Stimulated activated CD8-positive, alpha-beta memory T cell treated with anti-CD3 and anti-CD28 coated beads, Interleukin-4, amount 100 ng/mL, for 48 hours (primary cell): ENCODE results near the gene PLA2G3.
"Not testable (repeated sequence)": the region's sequence is repeated elsewhere in the genome, so short reads cannot be mapped to it uniquely, and the experiment has no call there.

Source experiments
- DNase-seq: peaks from one replicate; pipeline ENCODE4 v3.0.0-alpha.2; 2020

PLA2G3 gene

DNA sequence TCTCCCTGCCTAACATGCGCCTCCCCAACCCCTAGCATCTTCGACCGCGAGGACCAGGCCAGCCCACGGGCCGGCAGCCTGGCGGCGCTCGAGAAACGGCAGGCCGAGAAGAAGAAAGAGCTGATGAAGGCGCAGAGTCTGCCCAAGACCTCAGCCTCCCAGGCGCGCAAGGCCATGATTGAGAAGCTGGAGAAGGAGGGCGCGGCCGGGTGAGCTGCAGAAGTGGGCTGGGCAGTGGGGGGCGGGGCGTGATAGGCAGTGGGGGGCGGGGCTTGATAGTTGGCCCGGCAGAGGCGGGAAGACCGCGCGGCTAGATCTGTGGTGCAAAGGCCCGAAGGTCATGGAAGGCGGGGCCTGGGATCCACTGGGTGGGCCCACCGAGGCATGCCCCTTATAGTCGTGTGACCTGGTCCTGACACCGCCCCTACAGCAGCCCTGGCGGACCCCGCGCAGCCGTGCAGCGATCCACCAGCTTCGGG lies 41.6 kb downstream of the PLA2G3 start:
- DNase-seq: no peak

DNA sequence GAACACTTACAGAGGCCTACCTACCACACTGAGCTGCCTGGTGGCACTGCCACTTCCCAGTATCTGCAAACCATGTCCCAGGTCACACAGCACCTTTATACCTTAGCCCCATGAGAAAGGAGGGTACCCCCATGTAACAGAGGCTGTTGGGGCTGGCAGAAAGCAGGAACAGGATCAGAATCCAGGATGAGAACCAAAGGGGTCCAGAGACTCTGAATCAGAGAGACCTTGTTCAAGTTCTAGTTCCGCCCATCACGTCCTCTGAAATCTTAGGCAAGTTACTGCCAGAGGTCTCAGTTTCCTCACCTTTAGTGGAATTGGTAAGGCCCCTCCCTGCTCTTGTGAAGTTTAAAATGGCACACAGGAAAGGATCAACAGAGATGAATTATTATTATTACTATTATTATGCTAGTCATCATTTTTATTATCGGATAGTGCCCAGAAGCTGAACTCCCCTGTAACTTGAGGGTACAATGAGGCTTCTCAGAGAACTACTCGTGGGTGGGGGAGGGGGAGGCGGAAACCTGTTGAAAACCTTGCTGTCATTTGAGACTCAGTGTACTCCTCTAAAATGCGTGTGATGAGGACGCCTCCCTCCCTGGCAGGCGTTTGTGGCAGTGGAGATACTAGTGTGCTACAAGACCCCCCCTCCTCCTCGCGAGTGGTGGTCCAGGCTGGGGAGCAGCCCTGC lies 42.2 kb downstream of the PLA2G3 start:
- no peak for DNase-seq

DNA sequence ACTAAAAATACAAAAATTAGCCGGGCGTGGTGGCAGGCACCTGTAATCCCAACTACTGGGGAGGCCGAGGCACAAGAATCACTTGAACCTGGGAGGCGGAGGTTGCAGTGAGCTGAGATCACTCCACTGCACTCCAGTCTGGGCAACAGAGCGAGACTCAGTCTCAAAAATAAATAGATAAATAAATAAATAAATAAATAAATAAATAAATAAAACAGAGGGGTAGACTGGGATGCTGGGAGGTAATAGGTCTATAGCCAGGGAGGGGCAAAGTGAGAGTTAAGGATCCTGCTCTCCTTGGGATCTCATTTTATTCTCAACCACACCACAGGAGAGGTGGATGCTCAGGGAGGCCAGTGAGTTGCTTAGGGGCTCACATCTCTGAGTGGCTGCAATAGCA lies 42.8 kb downstream of the PLA2G3 start:
- DNase-seq: not testable (repeated sequence)

DNA sequence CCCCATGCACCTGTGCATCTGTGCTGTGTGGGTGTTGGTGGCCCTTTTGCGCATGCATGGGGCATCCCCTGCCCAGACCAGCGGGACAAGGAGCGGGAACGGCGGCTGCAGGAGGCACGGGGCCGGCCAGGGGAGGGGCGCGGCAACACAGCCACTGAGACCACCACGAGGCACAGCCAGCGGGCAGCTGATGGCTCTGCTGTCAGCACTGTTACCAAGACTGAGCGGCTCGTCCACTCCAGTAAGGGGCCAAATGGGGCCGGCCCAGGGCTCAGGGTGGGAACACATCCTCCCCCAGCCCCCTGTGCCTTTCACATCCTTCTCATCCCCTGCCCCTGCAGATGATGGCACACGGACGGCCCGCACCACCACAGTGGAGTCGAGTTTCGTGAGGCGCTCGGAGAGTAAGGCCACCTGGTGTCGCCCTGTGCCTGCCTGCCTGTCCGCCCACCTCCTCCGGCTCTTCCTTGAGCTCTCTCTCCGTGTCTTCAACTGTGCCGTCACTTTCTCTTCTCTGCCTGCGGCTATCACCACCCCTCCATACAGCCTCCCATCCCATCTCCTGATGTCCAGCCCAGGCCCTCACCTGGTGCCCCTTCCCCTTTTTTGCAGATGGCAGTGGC lies 43.5 kb downstream of the PLA2G3 start:
- no peak for DNase-seq

DNA sequence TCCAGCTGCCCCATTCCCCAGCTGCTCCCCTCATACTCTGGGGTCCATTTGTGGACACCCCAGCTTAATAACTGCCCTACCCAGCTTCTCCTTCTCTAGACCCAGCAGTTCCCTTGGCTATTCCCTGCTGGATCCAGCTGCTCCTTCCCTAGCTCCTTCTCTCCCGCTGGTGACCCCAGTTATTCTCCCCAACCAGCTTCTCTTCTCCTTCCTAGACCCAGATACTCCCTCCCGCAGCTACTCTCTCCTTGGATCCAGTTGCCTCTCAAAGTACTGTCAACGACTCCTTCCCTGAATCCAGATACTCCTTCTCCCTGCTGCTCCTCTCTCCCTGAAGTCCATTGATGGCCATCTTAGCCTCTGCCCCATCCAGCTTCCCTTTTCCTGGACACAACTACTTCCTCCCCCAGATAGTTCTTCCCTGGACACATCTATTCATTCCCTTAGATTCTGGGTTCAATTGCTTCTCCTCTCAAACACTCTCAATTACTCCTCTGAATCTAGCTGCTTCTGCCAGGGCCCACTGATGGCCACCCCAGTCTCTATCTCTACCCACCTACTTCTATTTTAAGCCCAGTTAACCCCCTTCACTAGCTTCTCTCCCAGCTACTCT lies 44.6 kb downstream of the PLA2G3 start:
- DNase-seq: no peak

DNA sequence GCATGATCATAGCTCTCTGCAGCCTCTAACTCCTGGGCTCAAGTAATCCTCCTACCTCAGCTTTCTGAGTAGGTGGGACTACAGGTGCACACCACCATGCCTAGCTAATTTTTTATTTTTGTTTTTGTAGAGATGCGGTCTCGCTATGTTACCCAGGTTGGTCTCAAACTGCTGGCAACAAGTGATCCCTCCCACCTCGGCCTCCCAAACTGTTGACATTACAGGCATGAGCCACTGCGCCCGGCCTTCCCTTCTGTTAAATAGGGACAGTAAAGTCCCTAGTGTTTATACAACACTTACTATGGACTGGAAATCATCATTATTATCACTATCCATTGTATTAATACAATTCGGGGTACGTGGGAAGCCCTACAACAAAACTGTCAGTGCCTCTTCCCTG lies 45.6 kb downstream of the PLA2G3 start:
- no peak for DNase-seq

DNA sequence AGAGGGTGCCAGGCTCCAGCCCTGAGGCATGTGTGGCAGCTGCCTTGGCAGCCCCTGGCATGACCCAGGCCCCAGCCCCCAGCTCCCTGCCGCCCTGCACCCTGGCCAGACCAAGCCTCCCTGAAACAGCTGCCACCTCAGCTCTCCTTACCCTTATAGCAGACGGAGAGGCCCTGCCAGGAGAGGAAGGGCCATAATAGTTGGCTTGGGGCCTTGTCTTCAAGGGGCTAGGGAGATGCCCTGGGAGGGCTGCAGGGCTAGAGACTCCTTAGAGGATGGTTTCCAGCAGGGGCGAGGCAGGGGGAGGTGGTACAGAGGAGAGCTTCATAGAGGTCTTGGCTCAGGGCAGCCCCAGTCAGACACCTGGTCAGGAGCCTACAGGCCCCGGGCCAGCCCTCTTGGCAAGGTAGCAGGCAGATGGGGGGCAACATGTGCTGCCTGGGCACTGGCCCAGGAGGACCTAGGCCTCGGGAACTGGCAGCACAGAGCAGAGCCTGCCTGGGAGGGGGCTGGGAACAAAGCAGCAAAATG lies 46.2 kb downstream of the PLA2G3 start:
- DNase-seq: no peak

DNA sequence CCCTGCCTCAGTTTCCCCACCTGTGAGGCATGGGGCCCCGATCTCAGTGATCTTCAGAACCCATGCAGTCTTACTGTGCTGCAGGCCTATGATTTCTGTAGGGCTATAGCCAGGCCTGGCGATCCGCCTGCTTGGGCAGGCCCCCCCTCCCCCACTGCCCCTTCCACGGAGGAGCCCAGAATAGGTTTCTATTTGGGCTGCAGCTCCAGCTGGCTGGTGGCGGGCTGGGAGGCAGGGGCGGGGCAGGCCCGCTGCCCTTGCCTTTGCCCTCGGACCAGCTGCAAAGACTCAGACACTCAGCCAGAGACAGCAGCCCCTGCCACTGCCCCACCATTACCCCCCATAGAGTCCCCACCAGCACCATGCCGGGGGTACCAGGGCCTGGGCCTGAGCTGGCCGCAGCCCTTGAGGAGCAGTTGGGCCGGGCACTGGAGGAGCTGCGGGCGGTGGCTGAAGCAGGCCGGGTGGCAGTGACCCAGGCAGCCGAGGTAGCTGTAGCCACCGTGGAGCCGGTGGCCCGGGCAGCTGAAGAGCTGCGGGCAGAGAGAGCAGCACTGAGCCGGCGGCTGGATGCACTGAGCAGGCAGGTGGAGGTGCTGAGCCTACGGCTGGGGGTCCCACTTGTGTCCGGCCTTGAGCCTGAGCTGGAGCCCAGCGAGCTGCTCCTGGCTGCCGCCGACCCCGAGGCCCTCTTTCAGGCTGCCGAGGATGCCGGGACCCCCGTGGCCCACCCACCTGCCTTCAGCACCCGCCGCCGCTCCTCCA lies 47.0 kb downstream of the PLA2G3 start:
- no peak for DNase-seq

DNA sequence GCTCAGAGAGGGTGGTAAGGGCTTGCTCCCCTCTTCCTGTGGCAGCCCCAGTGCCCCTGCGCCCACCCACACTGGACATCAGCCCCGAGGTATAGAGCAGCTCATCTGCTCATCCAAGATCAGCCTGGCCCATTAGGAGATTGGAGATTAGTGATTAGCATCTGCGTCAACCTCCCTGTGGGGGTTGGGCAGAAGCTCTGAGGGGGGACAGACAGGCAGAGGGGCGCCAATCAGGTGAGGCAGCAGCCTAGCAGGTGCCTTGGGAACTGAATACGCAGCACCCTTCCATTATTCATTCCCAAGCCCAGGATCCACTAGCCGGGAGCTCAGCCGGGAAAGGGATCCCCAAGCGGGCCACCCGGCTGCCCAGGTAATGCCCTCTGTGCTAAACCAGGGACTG lies 48.1 kb downstream of the PLA2G3 start:
- DNase-seq: no peak

DNA sequence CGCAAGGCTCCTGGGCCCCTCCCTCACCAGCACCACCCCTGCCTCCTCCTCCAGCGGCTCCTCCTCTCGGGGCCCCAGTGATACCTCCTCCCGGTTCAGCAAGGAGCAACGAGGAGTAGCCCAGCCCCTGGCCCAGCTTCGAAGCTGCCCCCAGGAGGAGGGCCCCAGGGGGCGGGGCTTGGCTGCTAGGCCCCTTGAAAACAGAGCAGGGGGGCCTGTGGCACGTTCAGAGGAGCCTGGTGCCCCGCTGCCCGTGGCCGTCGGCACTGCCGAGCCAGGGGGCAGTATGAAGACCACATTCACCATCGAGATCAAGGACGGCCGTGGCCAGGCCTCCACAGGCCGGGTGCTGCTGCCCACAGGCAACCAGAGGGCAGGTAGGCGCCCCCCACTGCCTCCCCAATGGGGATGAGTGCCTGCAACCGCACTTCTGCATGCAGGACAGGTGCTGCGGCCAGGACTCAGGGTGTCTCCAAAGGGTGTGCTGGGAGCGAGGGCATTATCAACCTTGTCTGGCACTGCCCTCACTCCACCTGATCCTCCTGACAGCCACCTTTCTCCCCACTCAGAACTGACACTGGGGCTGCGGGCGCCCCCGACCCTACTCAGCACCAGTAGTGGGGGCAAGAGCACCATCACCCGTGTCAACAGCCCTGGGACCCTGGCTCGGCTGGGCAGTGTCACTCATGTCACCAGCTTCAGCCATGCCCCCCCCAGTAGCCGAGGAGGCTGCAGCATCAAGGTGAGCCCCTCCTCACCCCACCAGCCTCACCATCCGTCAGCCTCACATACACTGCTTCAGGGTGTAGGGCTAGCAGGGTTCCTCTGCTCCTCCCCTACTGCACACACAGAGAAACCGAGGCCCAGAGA lies 49.0 kb downstream of the PLA2G3 start:
- no peak for DNase-seq

DNA sequence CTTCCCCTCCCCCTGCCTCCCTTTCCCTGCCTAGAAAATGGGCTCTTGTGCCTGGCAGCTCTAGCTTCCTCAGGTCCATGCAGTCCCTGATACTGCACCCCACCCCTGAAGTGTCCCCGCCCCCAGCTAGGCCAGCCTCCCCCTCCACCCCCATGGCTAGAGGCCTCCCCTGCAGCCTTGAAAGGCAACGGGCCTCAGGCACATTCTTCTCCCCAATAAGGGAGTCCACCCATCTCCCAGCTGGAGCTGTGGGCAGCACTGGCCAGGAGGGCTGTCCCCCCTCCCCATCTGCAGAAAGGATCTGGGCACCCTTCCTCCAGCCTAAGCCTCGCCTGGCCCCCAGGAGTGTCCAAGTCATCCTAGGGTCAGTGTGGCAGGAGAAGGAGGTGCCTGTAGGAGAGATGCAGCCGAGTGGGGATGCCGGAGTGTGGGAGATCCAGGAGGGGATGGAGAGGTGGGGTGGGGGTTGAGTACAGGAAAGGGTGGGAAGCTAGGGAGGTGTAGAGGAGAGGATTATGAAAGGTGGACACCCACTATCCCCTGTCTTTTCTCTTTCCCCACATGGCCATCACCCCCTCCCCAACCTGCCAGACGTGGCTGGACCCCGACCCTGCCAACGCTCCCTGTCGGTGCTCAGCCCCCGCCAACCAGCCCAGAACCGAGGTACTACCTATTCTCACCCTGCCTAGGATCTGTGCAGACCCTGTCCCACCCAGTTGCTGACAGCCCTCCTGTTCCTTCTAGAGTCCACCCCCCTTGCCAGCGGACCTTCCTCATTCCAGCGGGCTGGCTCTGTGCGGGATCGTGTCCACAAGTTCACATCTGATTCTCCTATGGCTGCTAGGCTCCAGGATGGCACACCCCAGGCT lies 49.9 kb downstream of the PLA2G3 start:
- DNase-seq: no peak

DNA sequence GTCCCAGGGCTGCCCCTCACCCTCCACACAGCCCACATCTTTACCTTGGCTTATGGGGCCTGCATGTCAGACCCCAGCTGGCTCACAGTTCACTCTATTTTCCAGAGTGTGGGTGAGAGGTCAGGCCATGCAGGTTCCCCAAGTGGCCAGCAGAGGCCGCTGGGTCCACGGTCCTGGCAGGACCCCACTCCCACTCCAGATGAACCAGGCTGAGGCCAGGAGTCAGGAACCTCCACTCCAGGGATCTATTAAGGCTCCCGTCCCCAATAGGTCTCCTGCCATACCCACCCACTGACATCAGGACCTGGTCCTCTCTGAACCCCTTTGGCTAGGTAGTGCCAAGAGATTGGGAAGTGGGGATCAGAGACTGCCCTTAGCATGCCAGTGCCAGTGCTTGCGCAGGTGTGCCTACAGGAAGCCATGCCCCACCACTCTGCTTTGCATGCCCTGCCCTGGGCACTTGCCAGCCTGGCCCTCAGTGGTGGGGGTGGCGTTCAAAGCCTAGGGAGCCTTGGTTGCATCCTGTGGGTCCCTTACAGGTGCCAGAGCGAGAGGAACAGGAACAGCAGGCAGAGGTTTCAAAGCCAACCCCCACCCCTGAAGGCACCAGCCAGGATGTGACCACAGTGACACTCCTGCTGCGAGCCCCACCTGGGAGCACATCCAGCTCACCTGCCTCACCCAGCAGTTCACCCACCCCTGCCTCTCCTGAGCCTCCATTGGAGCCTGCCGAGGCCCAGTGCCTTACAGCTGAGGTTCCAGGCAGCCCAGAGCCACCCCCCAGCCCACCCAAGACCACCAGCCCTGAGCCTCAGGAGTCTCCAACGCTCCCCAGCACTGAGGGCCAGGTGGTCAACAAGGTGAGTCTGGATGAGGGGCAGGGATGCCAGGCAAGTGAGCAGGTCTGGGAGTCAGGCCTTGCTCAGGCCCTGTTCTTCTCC lies 50.9 kb downstream of the PLA2G3 start:
- DNase-seq: peak; percentile 52

DNA sequence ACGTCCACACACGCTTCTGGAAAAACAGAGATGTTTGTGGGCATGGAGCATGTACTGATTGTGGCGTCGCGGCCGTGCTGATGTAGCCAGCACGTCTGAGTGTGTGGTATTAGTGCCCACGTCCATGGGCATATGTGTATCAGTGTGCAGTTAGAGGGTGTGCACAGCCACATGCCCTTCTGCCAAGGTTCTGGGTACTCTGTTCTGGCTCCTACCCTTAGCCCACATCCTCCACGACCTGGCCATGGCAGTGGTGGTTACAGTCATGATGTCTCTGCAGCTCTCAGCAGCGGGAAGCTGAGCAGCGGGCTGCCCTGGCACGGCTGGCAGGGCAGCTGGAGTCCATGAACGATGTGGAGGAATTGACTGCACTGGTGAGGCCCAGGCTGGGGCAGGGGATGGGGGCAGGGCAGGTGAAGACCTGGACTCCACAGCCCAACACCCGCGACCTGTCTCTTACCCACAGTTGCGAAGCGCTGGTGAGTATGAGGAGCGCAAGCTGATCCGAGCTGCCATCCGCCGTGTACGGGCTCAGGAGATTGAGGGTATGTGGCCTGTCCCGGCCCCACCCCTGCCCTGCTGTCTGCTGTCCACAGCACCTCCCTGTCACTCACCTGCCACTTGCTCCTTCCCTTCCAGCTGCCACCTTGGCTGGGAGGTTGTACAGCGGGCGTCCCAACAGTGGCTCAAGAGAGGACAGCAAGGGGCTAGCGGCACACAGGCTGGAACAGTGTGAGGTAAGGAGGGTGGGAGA lies 51.9 kb downstream of the PLA2G3 start:
- no peak for DNase-seq

DNA sequence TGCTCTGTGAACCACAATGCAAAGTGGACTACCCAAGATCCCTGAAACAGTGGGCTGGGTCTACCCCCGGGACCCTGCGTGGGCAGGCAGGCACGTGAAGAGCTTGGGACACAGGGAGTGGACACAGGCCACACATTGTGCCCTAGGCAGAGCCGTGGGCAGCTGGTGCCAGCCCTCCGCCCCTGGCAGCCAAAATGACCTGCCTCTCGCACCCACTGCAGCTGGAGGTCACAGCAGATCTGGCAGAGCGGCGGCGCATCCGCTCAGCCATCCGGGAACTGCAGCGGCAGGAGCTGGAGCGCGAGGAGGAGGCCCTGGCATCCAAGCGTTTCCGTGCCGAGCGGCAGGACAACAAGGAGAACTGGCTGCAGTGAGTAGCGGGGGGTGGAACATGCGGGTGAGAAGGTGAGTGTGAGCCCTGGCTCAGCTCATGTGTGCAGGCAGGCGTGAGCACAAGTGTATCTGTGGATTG lies 52.5 kb downstream of the PLA2G3 start:
- DNase-seq: no peak

DNA sequence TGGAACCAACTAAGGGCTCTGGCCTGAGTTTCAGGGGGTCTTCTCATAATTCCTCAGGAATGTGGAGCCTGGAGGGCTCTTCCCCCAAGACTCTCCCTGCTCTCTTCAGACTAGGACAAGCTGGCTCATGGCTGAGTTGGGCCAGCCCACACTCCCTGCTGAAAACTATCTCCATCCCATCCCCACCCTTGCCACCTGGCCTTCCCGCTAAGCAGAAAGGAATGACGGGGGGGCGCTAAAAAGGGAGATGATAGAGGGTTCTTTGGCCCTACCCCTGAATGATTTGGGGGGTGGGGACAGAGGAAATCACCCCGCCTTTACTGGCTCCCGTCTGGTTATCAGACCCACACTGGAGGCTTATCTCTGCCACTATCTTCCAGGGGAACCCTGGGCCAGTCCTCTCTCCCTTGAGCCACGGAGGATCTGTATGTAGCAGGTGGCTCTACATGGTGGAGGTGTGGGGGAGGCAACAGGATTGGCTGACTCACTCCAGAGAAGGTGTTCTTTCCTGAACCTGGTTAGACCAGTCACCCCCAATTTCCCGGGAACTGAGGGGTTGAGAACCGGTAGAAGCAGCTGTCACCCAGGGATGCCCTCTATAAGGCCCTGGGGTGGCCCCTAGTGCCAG lies 53.5 kb downstream of the PLA2G3 start:
- no peak for DNase-seq

DNA sequence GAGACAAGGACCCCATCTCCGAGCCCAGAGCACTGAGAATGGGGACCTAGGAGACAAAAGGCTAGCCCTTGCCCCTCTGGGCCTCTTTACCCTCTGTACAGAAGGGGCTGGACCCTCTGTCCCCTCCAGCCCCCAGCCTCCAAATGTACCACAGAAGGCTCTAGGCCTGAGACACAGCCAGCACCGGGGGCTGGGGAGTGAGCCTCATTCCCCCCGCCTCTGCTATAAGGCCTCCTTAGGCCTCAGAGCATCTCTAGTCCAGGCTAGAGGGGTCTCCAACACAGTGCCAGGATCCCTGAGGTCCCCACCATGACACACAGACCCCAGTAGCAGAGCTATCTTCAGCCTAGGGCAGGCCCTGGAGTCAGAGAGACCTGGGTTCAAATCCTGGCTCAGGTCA lies 54.4 kb downstream of the PLA2G3 start:
- DNase-seq: no peak

DNA sequence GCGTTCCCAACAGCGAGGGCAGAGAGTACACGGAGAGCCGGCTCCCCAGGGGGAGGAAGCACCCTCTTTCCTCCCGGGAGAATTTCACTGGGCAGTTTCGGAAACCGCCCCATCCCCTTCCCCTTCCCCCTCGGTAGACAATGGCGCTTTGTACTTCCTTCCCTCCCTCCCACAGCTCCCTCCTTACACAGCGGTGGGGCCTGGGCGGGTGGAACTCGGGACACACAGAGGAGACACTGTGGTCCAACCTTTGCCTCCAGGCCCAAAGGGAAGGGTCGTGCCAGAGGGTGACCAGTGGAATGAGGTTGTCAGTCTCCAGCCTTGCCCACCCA lies 54.8 kb downstream of the PLA2G3 start:
- DNase-seq: no peak

DNA sequence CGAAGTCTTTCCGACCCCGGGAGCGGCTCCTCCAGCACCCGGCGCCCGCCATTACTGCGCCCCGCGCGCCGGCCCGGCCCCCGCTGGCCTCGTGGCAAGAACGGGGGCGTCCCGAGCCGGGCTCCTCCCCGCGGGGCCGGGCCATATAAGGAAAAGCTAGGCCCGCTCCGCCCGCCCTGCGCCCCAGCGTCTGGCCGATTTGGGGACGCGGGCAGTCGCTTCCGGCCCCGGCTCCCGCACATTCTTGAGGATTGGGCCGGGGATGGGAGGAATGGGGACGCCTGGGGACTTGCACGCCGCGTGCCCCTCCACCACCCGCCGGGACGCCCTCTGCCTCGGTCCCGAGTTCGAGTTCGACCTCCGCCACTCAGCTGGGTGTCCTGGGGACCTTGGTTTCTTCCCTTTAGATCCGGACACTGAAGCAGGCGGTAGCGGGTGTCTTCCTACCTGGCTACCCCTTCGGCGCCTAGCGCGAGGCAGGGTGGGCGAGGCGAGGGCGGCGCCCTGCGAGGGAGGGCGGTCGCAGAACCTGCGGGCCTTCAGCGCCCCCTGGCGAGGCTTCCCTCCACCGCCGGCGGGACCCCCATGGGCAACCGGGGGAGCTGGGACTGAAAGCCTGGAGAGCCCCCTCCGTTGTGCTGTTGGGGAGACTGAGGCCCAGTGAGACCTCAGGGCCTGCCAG lies 55.4 kb downstream of the PLA2G3 start:
- DNase-seq: peak; percentile 93
